Esophagus squamous epithelium (tissue), 5 donors: ENCODE data around the gene ZNF800. TPM values are rescaled to one million over a fixed set of nuclear protein-coding genes. Genes with fewer than 3 reads are reported as not detected.
"Not testable (repeated sequence)": the region's sequence is repeated elsewhere in the genome, so short reads cannot be mapped to it uniquely, and the experiment has no call there.

ENCODE experiments used
- DNase-seq: peaks from one replicate; lab custom pipeline; 2025; lab: John Stamatoyannopoulos, UW
- H3K27ac ChIP-seq, 4 donors: fragments of 200-600 bp; sonication (generic); one replicate each; pipeline ENCODE4 v1.5.1; 2016 to 2019; ENCODE audit warnings: mild to moderate bottlenecking in 1 of 4
- H3K27me3 ChIP-seq, 4 donors: fragments of 200-600 bp; sonication (generic); 1 replicate in 3 of 4; 2 replicates in 1 of 4; pipeline versions ENCODE4 v1.5.1 to v1.6.0; 2017 to 2021; ENCODE audit warnings: antibody characterized with exemption in 1 of 4
- H3K36me3 ChIP-seq, 3 donors: fragments of 200-600 bp; sonication (generic); one replicate each; pipeline ENCODE4 v1.5.1; 2016 to 2019
- H3K4me1 ChIP-seq, 3 donors: fragments of 200-600 bp; sonication (generic); one replicate each; pipeline ENCODE4 v1.5.1; 2017 to 2019
- H3K4me3 ChIP-seq, 4 donors: fragments of 200-600 bp; sonication (generic); 1 replicate in 3 of 4; 2 replicates in 1 of 4; pipeline ENCODE4 v1.5.1; 2016 to 2019; ENCODE audit warnings: mild to moderate bottlenecking in 2 of 4, moderate library complexity in 1 of 4
- H3K9me3 ChIP-seq, 3 donors: fragments of 200-600 bp; sonication (generic); one replicate each; pipeline ENCODE4 v1.5.1; 2016 to 2019
- CTCF ChIP-seq, 6 experiments: fragments of 450-650 bp in 4 of 6; fragments of 200-600 bp in 2 of 6; sonication (generic) in 2 of 6; IDR thresholded peaks; one replicate each; pipeline ENCODE4 v1.5.1; 2016 to 2019; ENCODE audit warnings: antibody characterized with exemption in 6 of 6, mild to moderate bottlenecking in 4 of 6, moderate library complexity in 4 of 6
- POLR2A ChIP-seq, 4 donors: fragments of 450-650 bp; IDR thresholded peaks; one replicate each; pipeline ENCODE4 v1.6.1; 2017; ENCODE audit warnings: antibody characterized with exemption in 4 of 4, mild to moderate bottlenecking in 4 of 4, moderate library complexity in 3 of 4
- WGBS, 2 donors: methylation state at CpG; one replicate each; pipeline ENCODE4 v1.1.5; 2018; 5-methylcytosine and 5-hydroxymethylcytosine counted together
- intact Hi-C: fragments of 100-400 bp; cut with DNase I; formaldehyde crosslinking; loops from one replicate; pipeline ENCODE4 v1.15.0; 2022
- total RNA-seq, 4 donors: library from RNA; depleted of rRNA; stranded (reverse); fragments of >200 nt; gene quantifications; one replicate each; pipeline ENCODE4 v1.1.0, GENCODE V29; 2016
- donor health status: DM: yes; HTN: yes; CAD: no.

ZNF800 gene
- total RNA-seq, 4 donors from 2014 or later, result 21.1 to 27.8 (median 24.2) TPM

DNA sequence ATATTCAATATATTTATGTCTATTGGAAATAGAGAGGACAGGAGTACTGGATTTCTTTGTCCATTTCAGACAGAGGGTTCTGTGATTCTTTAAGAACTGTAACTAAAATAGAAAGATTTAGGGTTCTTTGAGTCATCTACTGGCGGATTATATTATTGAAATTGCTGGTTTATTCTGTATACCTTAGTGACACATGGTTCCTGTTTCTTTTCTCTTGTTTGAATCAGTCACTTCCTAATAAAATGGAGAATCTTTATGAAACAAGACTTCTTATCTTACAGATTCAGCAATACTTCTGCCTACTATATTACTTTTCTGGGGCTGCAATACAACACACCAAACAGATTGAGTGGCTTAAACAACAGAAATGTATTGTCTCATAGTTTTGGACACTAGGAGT lies 20.8 kb upstream of the ZNF800 start:
- H3K4me3 ChIP-seq, result no peak overlapping the region
- no peaks in the 10 kb centered on the region for H3K9me3 ChIP-seq
- H3K27ac ChIP-seq, result no peak overlapping the region
- intact Hi-C loops, result no loop called here
- H3K36me3 ChIP-seq, result no peaks in the 10 kb centered on the region
- H3K27me3 ChIP-seq, result no peaks in the 10 kb centered on the region
- 44 to 62% methylated on average over 1 of the region's 1 CpG for WGBS, 2 donors
- no peaks in the 10 kb centered on the region for H3K4me1 ChIP-seq
- no peak for DNase-seq
- TF ChIP-seq POLR2A (IDR thresholded peaks at IDR 0.05), result no peak
- TF ChIP-seq CTCF (IDR thresholded peaks at IDR 0.05), result no peak

DNA sequence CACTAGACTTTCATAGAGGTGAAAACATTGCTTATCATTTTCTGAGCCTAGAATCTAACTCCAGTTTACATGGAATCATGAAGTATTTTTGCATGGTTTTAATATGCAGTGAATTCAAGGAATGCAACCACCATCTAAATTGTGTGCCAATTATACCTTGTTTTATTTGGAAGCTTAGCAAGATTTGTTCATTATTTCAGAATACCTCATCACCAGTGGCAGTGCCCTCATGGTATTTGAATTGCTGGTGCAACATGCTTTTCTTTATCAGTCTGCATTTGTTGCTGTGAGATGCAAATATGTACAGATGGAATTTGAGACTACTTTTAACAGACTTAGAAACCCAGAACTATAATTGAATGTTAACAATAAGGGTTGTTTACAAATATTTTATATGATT lies 18.7 kb upstream of the ZNF800 start:
- no peak for DNase-seq
- H3K9me3 ChIP-seq, result no peaks in the 10 kb centered on the region
- peaks cover 0 to 3% (median 0%) of the 10 kb centered on the region in 4 donors for H3K27me3 ChIP-seq
- H3K36me3 ChIP-seq, result no peaks in the 10 kb centered on the region
- TF ChIP-seq POLR2A (IDR thresholded peaks at IDR 0.05) (no peak), CTCF (IDR thresholded peaks at IDR 0.05) (no peak)
- intact Hi-C loops, result no loop called here
- no peak overlapping the region for H3K4me3 ChIP-seq
- H3K4me1 ChIP-seq, result no peaks in the 10 kb centered on the region
- no peak overlapping the region for H3K27ac ChIP-seq

DNA sequence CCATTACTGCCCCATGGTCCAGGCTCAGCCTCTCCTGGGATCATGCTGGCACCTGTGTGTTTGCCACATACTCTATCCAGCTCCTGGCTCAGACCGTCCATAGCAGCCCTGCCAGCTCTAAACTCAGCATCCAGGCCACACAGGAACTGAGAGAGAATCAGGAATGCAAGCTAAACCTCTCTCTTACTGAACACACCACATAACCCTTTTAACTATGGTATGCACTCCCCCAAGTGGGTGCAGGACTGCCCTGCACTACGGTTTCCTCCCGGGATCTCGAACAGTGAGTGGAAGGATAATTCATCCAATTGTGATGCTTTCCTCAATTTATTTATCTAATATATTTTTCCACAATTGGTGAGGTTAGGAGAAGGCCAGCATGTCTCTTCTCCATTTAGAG lies 17.1 kb upstream of the ZNF800 start:
- Histone ChIP-seq H3K9me3 (no peaks in the 10 kb centered on the region), H3K4me3 (no peak overlapping the region), H3K27me3 (peaks cover 0 to 14% (median 0%) of the 10 kb centered on the region in 4 donors), H3K4me1 (no peaks in the 10 kb centered on the region), H3K27ac (no peak overlapping the region), H3K36me3 (no peaks in the 10 kb centered on the region)
- intact Hi-C loops, result no loop called here
- no peak for TF ChIP-seq POLR2A (IDR thresholded peaks at IDR 0.05)
- no peak for TF ChIP-seq CTCF (IDR thresholded peaks at IDR 0.05)
- no peak for DNase-seq
- WGBS, 2 donors, result 72 to 80% methylated on average over 3 to 4 of the region's 4 CpGs

GRCh38 chr7:127404286-127405072 lies 12.0 kb upstream of the ZNF800 start:
- no peak for DNase-seq
- intact Hi-C loops, result no loop called here
- Histone ChIP-seq H3K27me3 (peaks cover 0 to 28% (median 0%) of the 10 kb centered on the region in 4 donors), H3K4me1 (no peaks in the 10 kb centered on the region), H3K4me3 (no peak overlapping the region), H3K36me3 (no peaks in the 10 kb centered on the region), H3K27ac (no peak overlapping the region), H3K9me3 (no peaks in the 10 kb centered on the region)
- 50 to 66% methylated on average over 3 of the region's 3 CpGs for WGBS, 2 donors
- TF ChIP-seq POLR2A (IDR thresholded peaks at IDR 0.05) (no peak), CTCF (IDR thresholded peaks at IDR 0.05) (no peak)

DNA sequence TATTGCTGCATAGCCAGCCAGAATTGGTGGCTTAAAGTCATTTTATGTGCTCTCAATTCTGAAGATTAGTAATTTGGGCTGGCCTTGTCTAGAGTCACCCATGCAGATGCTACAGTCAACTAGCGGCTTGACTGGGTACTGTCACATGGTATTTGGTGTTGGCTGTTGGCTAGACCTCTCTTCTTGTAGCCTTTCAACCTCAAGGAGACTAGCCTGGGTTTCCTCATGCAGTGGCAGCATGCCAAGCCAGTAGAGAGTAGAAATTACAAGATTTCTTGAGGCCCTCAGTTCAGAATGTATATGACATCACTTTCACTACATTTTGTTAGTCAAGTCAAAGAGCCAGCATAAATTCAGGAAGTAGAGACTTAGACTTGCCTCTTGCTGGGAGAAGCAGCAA lies 3.7 kb upstream of the ZNF800 start:
- Histone ChIP-seq H3K4me1 (peaks cover 0 to 17% (median 3%) of the 10 kb centered on the region in 3 donors), H3K4me3 (no peak overlapping the region), H3K9me3 (no peaks in the 10 kb centered on the region), H3K27me3 (peaks cover 0 to 10% (median 0%) of the 10 kb centered on the region in 4 donors), H3K36me3 (no peaks in the 10 kb centered on the region), H3K27ac (no peak overlapping the region)
- intact Hi-C loops, result no loop called here
- no peak for TF ChIP-seq POLR2A (IDR thresholded peaks at IDR 0.05)
- TF ChIP-seq CTCF (IDR thresholded peaks at IDR 0.05), result no peak
- no peak for DNase-seq
- WGBS, 2 donors, result 67 to 77% methylated on average over 1 of the region's 1 CpG

DNA sequence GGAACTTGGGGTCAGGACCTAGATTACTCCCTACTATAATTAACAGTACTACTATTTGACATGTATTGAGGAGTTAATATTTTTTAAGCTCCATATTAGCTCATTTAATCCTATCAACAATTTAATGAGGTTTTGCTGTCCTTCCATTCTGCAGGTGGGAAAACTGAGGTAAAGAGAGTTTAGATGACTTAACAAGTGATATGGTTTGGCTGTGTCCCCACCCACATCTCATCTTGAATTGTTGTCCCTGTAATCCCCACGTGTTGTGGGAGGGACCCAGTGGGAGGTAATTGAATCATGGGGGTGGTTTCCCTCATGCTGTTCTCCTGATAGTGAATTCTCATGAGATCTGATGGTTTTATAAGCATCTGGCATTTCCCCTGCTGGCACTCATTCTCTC lies 2.6 kb upstream of the ZNF800 start:
- H3K4me3 ChIP-seq, intact Hi-C loops, H3K27ac ChIP-seq, H3K36me3 ChIP-seq, H3K9me3 ChIP-seq, DNase-seq, H3K27me3 ChIP-seq: not testable (repeated sequence)
- WGBS, 2 donors, result 0 to 8% methylated on average over 1 of the region's 1 CpG
- peaks cover 7 to 27% (median 10%) of the 10 kb centered on the region in 3 donors for H3K4me1 ChIP-seq
